ENCODE data around the gene P2RX7. TPM values are rescaled to one million over a fixed set of nuclear protein-coding genes. Genes with fewer than 3 reads are reported as not detected.

Gene P2RX7
- total RNA-seq, 1 experiment from 2014 or later: 0.55 TPM

- POLR2A ChIA-PET: no interaction called here
- ATAC-seq (peak; percentile 52), DNase-seq (ENCODE audit: low spot score) (peak; percentile 52)
- TF ChIP-seq GABPB1 (CRISPR knock-in tag; IDR thresholded peaks at IDR 0.05): peak; percentile 37; the same call in 1 of the 2 replicates
- no peak for TF ChIP-seq NFATC4 (CRISPR knock-in tag; IDR thresholded peaks at IDR 0.05)
- TF ChIP-seq MAX (CRISPR knock-in tag; IDR thresholded peaks at IDR 0.05): peak; percentile 35; the same call in 1 of the 2 replicates
- 0 out of 2 replicates have a peak, but pooled peaks have one; percentile 19 for TF ChIP-seq SP1 (CRISPR knock-in tag; conservative IDR thresholded peaks at IDR 0.05)
- TF ChIP-seq NFYB (CRISPR knock-in tag; conservative IDR thresholded peaks at IDR 0.05; ENCODE audit: low read depth): peak; percentile 72
- H3K36me3 Mint-ChIP-seq: no peaks in the 10 kb centered on the region
- H3K27me3 Mint-ChIP-seq (ENCODE audit: low read depth): peaks cover 12% of the 10 kb centered on the region
- no peak overlapping the region for H3K4me3 Mint-ChIP-seq
- no peak overlapping the region for H3K27ac Mint-ChIP-seq
- peaks cover 9% of the 10 kb centered on the region for H3K9me3 Mint-ChIP-seq
- peaks cover 19% of the 10 kb centered on the region for H3K4me1 Mint-ChIP-seq
- CTCF ChIA-PET: interaction anchor here (0.6 to 1.0 kb wide), 4 partner anchors 44 to 158 kb away, joined by 3 to 5 read pairs (median 3); no protein-coding TSS in a partner anchor
Measured at GRCh38 chr12:121128908-121129810, 3.5 kb upstream of the P2RX7 start.

DNA sequence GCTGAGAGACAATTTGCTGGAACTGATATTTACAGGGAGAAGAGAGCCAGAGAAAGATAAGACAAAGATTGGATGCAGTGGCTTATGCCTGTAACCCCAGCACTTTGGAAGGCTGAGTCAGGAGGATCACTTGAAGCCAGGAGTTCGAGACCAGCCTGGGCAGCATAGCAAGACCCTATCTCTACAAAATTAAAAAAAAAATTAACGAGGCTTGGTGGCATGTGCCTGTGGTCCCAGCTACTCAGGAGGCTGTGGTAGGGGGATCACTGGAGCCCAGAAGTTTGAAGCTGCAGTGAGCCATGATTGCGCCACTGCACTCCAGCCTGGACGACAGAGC is 2.9 kb upstream of the P2RX7 start:
- CTCF ChIA-PET: no interaction called here
- DNase-seq (ENCODE audit: low spot score) (no peak), ATAC-seq (no peak)
- H3K27me3 Mint-ChIP-seq (ENCODE audit: low read depth): peaks cover 16% of the 10 kb centered on the region
- H3K36me3 Mint-ChIP-seq: no peaks in the 10 kb centered on the region
- H3K9me3 Mint-ChIP-seq: peaks cover 9% of the 10 kb centered on the region
- TF ChIP-seq ZNF121 (CRISPR knock-in tag; IDR thresholded peaks at IDR 0.05): peak; percentile 19; the same call in 1 of the 2 replicates
- TF ChIP-seq, protein P1, sequence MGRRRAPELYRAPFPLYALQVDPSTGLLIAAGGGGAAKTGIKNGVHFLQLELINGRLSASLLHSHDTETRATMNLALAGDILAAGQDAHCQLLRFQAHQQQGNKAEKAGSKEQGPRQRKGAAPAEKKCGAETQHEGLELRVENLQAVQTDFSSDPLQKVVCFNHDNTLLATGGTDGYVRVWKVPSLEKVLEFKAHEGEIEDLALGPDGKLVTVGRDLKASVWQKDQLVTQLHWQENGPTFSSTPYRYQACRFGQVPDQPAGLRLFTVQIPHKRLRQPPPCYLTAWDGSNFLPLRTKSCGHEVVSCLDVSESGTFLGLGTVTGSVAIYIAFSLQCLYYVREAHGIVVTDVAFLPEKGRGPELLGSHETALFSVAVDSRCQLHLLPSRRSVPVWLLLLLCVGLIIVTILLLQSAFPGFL (CRISPR knock-in tag; IDR thresholded peaks at IDR 0.05; ENCODE audit: borderline replicate concordance): no peak
- peaks cover 19% of the 10 kb centered on the region for H3K4me1 Mint-ChIP-seq
- no peak overlapping the region for H3K4me3 Mint-ChIP-seq
- POLR2A ChIA-PET: no interaction called here
- no peak overlapping the region for H3K27ac Mint-ChIP-seq

DNA sequence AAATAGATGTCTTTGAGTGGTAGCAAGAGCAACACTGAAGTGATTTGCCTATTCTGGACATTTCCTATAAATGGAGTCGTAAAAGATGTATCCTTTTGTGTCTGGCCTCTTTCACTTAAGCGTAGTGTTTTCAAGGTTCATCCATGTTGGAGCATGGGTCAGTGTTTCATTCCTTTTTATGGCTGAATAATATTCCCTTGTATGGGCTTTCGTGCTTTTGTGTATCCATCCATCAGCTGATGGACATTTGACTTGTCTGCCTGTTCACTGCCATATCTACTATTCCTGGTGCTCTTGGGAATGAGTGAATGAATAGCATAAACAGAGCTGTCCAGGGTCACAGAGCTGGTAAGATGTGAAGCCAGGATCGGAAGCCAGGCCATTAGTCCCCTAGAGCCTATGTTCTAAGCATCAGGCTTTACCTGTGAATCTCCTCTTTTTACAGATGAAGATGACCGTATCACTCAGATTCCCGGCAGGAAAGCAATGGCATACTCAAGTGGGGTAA is 1.8 kb upstream of the P2RX7 start:
- H3K4me1 Mint-ChIP-seq: peaks cover 19% of the 10 kb centered on the region
- DNase-seq (ENCODE audit: low spot score) (no peak), ATAC-seq (no peak)
- ChIA-PET POLR2A (no interaction called here), CTCF (no interaction called here)
- no peaks in the 10 kb centered on the region for H3K36me3 Mint-ChIP-seq
- TF ChIP-seq ATF2 (CRISPR knock-in tag; IDR thresholded peaks at IDR 0.05; ENCODE audit: borderline replicate concordance, low read depth) (no peak), USF2 (CRISPR knock-in tag; IDR thresholded peaks at IDR 0.05) (no peak), ZNF317 (CRISPR knock-in tag; IDR thresholded peaks at IDR 0.05; ENCODE audit: borderline replicate concordance, low read depth) (no peak)
- TF ChIP-seq, protein P2, sequence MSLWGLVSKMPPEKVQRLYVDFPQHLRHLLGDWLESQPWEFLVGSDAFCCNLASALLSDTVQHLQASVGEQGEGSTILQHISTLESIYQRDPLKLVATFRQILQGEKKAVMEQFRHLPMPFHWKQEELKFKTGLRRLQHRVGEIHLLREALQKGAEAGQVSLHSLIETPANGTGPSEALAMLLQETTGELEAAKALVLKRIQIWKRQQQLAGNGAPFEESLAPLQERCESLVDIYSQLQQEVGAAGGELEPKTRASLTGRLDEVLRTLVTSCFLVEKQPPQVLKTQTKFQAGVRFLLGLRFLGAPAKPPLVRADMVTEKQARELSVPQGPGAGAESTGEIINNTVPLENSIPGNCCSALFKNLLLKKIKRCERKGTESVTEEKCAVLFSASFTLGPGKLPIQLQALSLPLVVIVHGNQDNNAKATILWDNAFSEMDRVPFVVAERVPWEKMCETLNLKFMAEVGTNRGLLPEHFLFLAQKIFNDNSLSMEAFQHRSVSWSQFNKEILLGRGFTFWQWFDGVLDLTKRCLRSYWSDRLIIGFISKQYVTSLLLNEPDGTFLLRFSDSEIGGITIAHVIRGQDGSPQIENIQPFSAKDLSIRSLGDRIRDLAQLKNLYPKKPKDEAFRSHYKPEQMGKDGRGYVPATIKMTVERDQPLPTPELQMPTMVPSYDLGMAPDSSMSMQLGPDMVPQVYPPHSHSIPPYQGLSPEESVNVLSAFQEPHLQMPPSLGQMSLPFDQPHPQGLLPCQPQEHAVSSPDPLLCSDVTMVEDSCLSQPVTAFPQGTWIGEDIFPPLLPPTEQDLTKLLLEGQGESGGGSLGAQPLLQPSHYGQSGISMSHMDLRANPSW (CRISPR knock-in tag; conservative IDR thresholded peaks at IDR 0.05; ENCODE audit: low read depth): no peak
- peaks cover 9% of the 10 kb centered on the region for H3K9me3 Mint-ChIP-seq
- H3K27me3 Mint-ChIP-seq (ENCODE audit: low read depth): peaks cover 16% of the 10 kb centered on the region
- no peak overlapping the region for H3K27ac Mint-ChIP-seq
- H3K4me3 Mint-ChIP-seq: no peak overlapping the region
